ENCODE measurements around the gene HSF5. TPM values are rescaled to one million over a fixed set of nuclear protein-coding genes. Genes with fewer than 3 reads are reported as not detected.

The HSF5 gene
- total RNA-seq, 1 donor from 2014 or later: not detected

DNA sequence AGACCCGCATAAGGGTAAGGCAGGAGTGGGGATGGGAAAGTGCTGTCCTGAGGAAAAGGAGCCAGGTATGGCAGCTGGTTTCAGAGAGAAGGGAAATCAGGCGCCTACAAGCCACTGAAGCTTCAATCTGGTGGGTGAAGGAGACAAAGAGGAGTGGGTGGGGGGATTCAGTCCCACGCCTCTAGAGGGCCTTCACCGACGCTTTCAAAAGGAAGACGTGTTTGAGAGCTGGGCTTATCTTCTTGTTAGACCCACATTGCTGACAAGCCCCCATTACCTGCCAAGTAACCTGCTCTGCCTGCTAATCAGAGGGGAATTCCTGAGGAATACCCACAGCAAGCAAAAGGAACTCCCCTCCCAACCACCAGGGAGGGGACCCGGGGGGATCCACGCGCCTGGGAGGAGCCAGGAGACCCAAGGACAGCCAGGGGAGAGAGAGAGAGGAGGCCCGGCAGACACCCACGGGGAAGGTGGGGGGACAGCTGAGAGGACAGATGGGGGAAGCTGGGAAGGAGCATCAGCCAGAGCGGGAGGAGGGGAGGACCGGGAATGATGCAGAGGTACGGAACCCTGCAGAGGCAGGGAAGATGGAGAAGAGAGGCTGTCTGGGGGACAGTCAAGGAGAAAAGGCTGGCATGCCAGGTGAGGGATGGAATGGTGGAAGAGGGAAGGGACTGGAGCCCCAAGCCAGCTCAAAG is 25.2 kb upstream of the HSF5 start:
- Mint-ChIP-seq H3K27ac (ENCODE audit: unreplicated experiment) (peak overlapping the region; percentile 52), H3K4me1 (ENCODE audit: unreplicated experiment) (peaks cover 29% of the 10 kb centered on the region), H3K9me3 (ENCODE audit: unreplicated experiment) (no peaks in the 10 kb centered on the region), H3K27me3 (ENCODE audit: unreplicated experiment) (no peaks in the 10 kb centered on the region), H3K4me3 (ENCODE audit: unreplicated experiment) (peak overlapping the region; percentile 88), H3K36me3 (ENCODE audit: unreplicated experiment) (peaks cover 25% of the 10 kb centered on the region)
- no peak for DNase-seq (ENCODE audit: extremely low spot score, unreplicated experiment)
- TF ChIP-seq, protein P1, sequence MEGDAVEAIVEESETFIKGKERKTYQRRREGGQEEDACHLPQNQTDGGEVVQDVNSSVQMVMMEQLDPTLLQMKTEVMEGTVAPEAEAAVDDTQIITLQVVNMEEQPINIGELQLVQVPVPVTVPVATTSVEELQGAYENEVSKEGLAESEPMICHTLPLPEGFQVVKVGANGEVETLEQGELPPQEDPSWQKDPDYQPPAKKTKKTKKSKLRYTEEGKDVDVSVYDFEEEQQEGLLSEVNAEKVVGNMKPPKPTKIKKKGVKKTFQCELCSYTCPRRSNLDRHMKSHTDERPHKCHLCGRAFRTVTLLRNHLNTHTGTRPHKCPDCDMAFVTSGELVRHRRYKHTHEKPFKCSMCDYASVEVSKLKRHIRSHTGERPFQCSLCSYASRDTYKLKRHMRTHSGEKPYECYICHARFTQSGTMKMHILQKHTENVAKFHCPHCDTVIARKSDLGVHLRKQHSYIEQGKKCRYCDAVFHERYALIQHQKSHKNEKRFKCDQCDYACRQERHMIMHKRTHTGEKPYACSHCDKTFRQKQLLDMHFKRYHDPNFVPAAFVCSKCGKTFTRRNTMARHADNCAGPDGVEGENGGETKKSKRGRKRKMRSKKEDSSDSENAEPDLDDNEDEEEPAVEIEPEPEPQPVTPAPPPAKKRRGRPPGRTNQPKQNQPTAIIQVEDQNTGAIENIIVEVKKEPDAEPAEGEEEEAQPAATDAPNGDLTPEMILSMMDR (IDR thresholded peaks at IDR 0.05): no peak

DNA sequence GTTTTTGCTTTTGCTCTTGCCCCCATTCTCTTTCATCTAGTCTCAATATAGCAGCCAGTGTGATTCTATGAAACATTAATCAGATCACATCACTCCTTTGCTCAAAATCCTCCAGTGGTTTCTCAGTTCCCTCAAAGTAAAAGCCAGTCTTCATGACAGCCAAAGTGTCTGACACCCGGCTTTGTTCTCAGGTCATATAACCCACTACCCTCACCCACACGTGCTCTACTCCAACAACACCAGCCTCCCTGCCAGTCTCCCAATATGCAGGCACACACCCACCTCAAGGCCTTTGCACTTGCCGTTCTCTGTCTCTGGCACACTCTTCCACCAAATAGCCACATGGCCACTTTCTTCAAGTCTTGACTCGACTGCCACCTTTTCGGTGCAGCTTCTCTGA is 21.9 kb upstream of the HSF5 start:
- Mint-ChIP-seq H3K27me3 (ENCODE audit: unreplicated experiment) (no peaks in the 10 kb centered on the region), H3K4me3 (ENCODE audit: unreplicated experiment) (no peak overlapping the region), H3K36me3 (ENCODE audit: unreplicated experiment) (peaks cover 44% of the 10 kb centered on the region), H3K4me1 (ENCODE audit: unreplicated experiment) (peaks cover 17% of the 10 kb centered on the region), H3K9me3 (ENCODE audit: unreplicated experiment) (no peaks in the 10 kb centered on the region), H3K27ac (ENCODE audit: unreplicated experiment) (no peak overlapping the region)
- no peak for DNase-seq (ENCODE audit: extremely low spot score, unreplicated experiment)
- TF ChIP-seq, protein P1 (IDR thresholded peaks at IDR 0.05): no peak

DNA sequence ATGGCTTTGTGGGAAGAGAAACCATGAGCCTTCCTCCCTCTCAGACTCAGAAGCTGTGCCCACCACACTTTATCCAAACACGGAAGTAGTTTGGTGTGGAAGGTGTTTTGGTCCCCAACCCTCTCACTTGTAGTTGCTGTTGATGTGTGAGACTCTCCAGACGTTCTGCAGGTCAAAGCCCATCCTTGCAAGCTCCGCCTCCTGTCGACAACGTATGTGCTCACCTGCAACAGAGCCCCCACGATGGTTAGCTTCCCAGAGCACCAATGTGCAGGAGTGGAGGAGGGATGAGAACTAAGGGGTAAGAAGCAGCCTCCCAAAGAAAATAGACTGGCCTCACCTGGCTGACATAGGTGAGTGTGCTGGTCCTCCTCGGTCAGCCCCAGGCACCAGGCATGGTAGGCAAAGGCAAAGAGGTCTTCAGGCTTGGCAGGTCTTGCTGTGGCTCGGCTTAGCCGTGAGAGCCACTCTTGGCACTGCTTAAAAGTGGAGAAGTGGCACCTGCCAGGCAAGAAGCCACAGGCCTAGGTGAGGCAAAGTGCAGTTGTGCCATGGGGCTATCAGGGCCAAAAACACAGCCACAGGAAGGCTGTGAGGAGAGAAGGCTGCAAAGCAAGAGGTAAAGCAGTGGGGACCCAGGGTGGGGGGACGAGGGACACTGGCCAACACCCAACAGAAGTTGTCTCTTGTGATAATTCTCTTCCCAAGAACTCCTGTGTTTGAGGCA is 20.3 kb upstream of the HSF5 start:
- TF ChIP-seq, protein P1 (IDR thresholded peaks at IDR 0.05): no peak

DNA sequence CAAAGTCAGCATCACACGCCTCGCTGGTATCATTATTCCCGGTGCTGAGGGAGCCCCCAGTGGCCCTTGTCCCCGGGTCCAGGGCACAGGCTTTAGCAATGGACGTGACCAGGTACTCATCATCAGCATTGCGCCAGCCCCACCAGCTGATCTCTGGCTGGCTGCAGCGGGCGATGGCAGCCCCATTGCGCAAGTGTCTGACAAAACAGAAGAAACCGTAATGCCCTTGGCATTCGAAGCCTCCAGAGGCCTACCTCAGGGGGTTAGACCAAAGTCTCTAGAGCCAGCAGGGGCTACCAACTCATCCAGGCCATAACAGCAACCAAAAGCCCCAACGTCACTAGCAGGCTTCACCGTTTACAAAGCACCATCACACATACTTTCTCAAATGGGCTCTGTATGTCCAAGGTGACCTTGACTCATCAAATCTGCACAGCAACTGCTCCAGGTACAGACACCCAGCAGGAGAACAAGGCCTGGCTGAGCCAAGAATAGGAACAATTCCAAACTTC is 19.0 kb upstream of the HSF5 start:
- Mint-ChIP-seq H3K27ac (ENCODE audit: unreplicated experiment) (no peak overlapping the region), H3K9me3 (ENCODE audit: unreplicated experiment) (no peaks in the 10 kb centered on the region), H3K4me1 (ENCODE audit: unreplicated experiment) (no peaks in the 10 kb centered on the region), H3K4me3 (ENCODE audit: unreplicated experiment) (no peak overlapping the region), H3K36me3 (ENCODE audit: unreplicated experiment) (peaks cover 59% of the 10 kb centered on the region), H3K27me3 (ENCODE audit: unreplicated experiment) (no peaks in the 10 kb centered on the region)
- TF ChIP-seq, protein P1 (IDR thresholded peaks at IDR 0.05): no peak
- DNase-seq (ENCODE audit: extremely low spot score, unreplicated experiment): no peak

More for the DNA sequence above, 20.3 kb upstream of the HSF5 start:
- Mint-ChIP-seq H3K4me1 (ENCODE audit: unreplicated experiment) (peaks cover 8% of the 10 kb centered on the region), H3K4me3 (ENCODE audit: unreplicated experiment) (no peak overlapping the region), H3K27ac (ENCODE audit: unreplicated experiment) (no peak overlapping the region), H3K9me3 (ENCODE audit: unreplicated experiment) (no peaks in the 10 kb centered on the region), H3K27me3 (ENCODE audit: unreplicated experiment) (no peaks in the 10 kb centered on the region), H3K36me3 (ENCODE audit: unreplicated experiment) (peaks cover 53% of the 10 kb centered on the region)
- no peak for DNase-seq (ENCODE audit: extremely low spot score, unreplicated experiment)
